CD8-positive, alpha-beta memory T cell (primary cell): ENCODE measurements around the gene ARPP19. TPM values are rescaled to one million over a fixed set of nuclear protein-coding genes. Genes with fewer than 3 reads are reported as not detected.
A peak's percentile ranks its signal among the peaks of the same experiment; 100 is the strongest.
"Not testable (repeated sequence)": the region's sequence is repeated elsewhere in the genome, so short reads cannot be mapped to it uniquely, and the experiment has no call there.

Experiments
- CTCF ChIA-PET: fragments of 350-600 bp; sonication (Branson Sonifier 250); formaldehyde crosslinking; loops from one replicate; lab custom pipeline; 2021; ENCODE audit warnings: antibody characterized with exemption; lab: Charles Lee
- POLR2A ChIA-PET: fragments of 350-600 bp; sonication (Branson Sonifier 250); formaldehyde crosslinking; loops from one replicate; lab custom pipeline; 2021; ENCODE audit warnings: antibody characterized with exemption; lab: Charles Lee
- DNase-seq, 5 donors: peaks; one replicate each; pipeline versions ENCODE4 v3.0.0 to v3.0.0-alpha.2; 2020 to 2022; ENCODE audit warnings: mixed read lengths in 1 of 5
- H3K27ac ChIP-seq: one replicate; pipeline ENCODE4 v1.7.0; 2013; ENCODE audit warnings: low read depth, mild to moderate bottlenecking, low read length, moderate library complexity
- H3K27me3 ChIP-seq: 2 replicates; pipeline ENCODE4 v1.7.0; 2013; ENCODE audit warnings: low read length, mild to moderate bottlenecking; ENCODE audit not compliant: insufficient read depth, poor library complexity, severe bottlenecking
- H3K36me3 ChIP-seq: 2 replicates; pipeline ENCODE4 v1.7.0; 2013; ENCODE audit warnings: mild to moderate bottlenecking, low read length, moderate library complexity; ENCODE audit not compliant: insufficient read depth
- H3K4me1 ChIP-seq: 2 replicates; pipeline ENCODE4 v1.7.0; 2013; ENCODE audit warnings: mild to moderate bottlenecking, low read length, moderate library complexity; ENCODE audit not compliant: insufficient read depth
- H3K4me3 ChIP-seq: 2 replicates; pipeline ENCODE4 v1.7.0; 2013; ENCODE audit warnings: mild to moderate bottlenecking, low read length
- H3K9me3 ChIP-seq: 2 replicates; pipeline ENCODE4 v1.7.0; 2013; ENCODE audit warnings: mild to moderate bottlenecking, low read length
- H3K27ac Mint-ChIP-seq, 8 donors: one replicate each; pipeline ENCODE4 v1.8.0; 2020 to 2021; ENCODE audit warnings: mixed read lengths in 8 of 8, mild to moderate bottlenecking in 6 of 8, inconsistent platforms in 3 of 8, moderate library complexity in 3 of 8
- H3K27me3 Mint-ChIP-seq, 2 donors: one replicate each; pipeline ENCODE4 v1.8.0; 2020 to 2021; ENCODE audit warnings: mixed read lengths in 2 of 2, mild to moderate bottlenecking in 1 of 2, moderate library complexity in 1 of 2
- H3K36me3 Mint-ChIP-seq, 3 donors: one replicate each; pipeline ENCODE4 v1.8.0; 2020 to 2021; ENCODE audit warnings: mixed read lengths in 3 of 3, inconsistent platforms in 1 of 3, mild to moderate bottlenecking in 1 of 3
- H3K4me1 Mint-ChIP-seq, 3 donors: one replicate each; pipeline ENCODE4 v1.8.0; 2020 to 2021; ENCODE audit warnings: mixed read lengths in 3 of 3, inconsistent platforms in 1 of 3, mild to moderate bottlenecking in 1 of 3
- H3K4me3 Mint-ChIP-seq, 7 donors: one replicate each; pipeline ENCODE4 v1.8.0; 2020 to 2021; ENCODE audit warnings: mixed read lengths in 7 of 7, mild to moderate bottlenecking in 6 of 7, moderate library complexity in 4 of 7, inconsistent platforms in 2 of 7
- H3K9me3 Mint-ChIP-seq, 5 donors: one replicate each; pipeline ENCODE4 v1.8.0; 2020 to 2022; ENCODE audit warnings: mixed read lengths in 5 of 5, mild to moderate bottlenecking in 3 of 5, moderate library complexity in 2 of 5, inconsistent platforms in 1 of 5
- polyA plus RNA-seq: library from polyadenylated mRNA; unstranded; fragments of 300-500 nt; fragmentation: Illumina TruSeq; gene quantifications from one replicate; pipeline ENCODE4 v1.2.3, GENCODE V29; 2021
- total RNA-seq, 2 experiments: library from RNA; stranded (reverse); gene quantifications; one replicate each; pipeline ENCODE4 v1.2.3, GENCODE V29; 2021

Gene ARPP19
- total and polyA plus RNA-seq, 3 experiments from 2014 or later = 55.3 to 270 (median 226) TPM

DNA sequence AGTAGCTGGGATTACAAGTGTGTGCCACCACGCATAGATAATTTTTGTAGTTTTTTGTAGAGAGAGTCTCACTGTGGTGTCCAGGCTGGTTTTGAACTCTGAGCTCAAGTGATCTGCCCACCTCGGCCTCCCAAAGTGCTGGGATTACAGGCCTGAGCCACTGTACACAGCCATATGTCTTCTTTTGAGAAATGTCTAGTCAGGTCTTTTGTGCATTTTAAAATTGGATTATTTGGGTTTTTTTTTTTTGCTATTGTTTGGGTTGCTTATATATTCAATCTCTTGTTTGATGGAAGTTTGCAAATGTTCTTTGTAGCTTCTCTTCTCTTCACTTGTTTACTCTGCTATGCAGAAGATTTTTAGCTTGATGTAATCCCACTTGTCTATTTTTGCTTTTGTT, 6.2 kb upstream of the ARPP19 start:
- H3K27ac ChIP-seq = no peak overlapping the region
- no peaks in the 10 kb centered on the region for H3K9me3 ChIP-seq
- Mint-ChIP-seq H3K4me1 (no peaks in the 10 kb centered on the region), H3K27ac (no peak overlapping the region), H3K36me3 (peaks cover 0 to 11% (median 1%) of the 10 kb centered on the region in 3 donors), H3K9me3 (peaks cover 0 to 2% (median 0%) of the 10 kb centered on the region in 5 donors), H3K27me3 (no peaks in the 10 kb centered on the region), H3K4me3 (no peak overlapping the region)
- ChIA-PET POLR2A (interaction anchor here (0.6 kb wide), 1 partner anchor 713 kb away, joined by 4 read pairs; no protein-coding TSS in a partner anchor), CTCF (no interaction called here)
- DNase-seq = no peak
- H3K36me3 ChIP-seq = no peaks in the 10 kb centered on the region
- no peak overlapping the region for H3K4me3 ChIP-seq
- no peaks in the 10 kb centered on the region for H3K27me3 ChIP-seq
- no peaks in the 10 kb centered on the region for H3K4me1 ChIP-seq

DNA sequence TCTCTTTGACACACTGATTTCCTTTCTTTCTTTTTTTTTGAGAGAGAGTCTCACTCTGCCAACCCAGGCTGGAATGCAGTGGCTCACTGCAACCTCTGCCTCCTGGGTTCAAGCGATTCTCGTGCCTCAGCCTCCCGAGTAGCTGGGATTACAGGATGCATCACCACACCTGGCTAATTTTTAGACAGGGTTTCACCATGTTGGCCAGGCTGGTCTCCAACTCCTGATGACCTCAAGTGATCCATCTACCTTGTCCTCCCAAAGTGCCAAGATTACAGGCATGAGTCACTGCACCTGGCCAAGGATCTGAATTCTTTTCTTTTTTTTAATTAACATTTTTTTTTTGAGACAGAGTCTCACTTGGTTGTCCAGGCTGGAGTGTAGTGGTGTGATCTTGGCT, 5.8 kb upstream of the ARPP19 start:
- POLR2A ChIA-PET = interaction anchor here (0.6 kb wide), 1 partner anchor 713 kb away, joined by 4 read pairs; no protein-coding TSS in a partner anchor
- H3K9me3 Mint-ChIP-seq, DNase-seq, H3K36me3 Mint-ChIP-seq, H3K9me3 ChIP-seq, H3K4me1 Mint-ChIP-seq, CTCF ChIA-PET, H3K27ac ChIP-seq, H3K36me3 ChIP-seq, H3K4me1 ChIP-seq, H3K4me3 Mint-ChIP-seq, H3K27me3 ChIP-seq, H3K27me3 Mint-ChIP-seq, H3K4me3 ChIP-seq: not testable (repeated sequence)
- peak overlapping the region in 1 of 8 donors; percentile 19 for H3K27ac Mint-ChIP-seq

- Histone ChIP-seq H3K27me3 (no peaks in the 10 kb centered on the region), H3K4me1 (peaks cover 33% of the 10 kb centered on the region), H3K4me3 (peak overlapping the region; percentile 83), H3K9me3 (no peaks in the 10 kb centered on the region), H3K36me3 (no peaks in the 10 kb centered on the region), H3K27ac (peak overlapping the region; percentile 92)
- peaks cover 0 to 21% (median 0%) of the 10 kb centered on the region in 3 donors for H3K36me3 Mint-ChIP-seq
- H3K27ac Mint-ChIP-seq = peak overlapping the region; percentile 96 to 100 (median 99)
- peaks cover 41 to 52% (median 49%) of the 10 kb centered on the region in 3 donors for H3K4me1 Mint-ChIP-seq
- ChIA-PET POLR2A (interaction anchor here (0.6 kb wide), 1 partner anchor 163 kb away, joined by 4 read pairs; no protein-coding TSS in a partner anchor), CTCF (interaction anchor here (1.0 kb wide), 1 partner anchor 34 kb away, joined by 4 read pairs; no protein-coding TSS in a partner anchor)
- H3K9me3 Mint-ChIP-seq = no peaks in the 10 kb centered on the region
- DNase-seq = peak in 3 of 5 donors; percentile 10 to 67 (median 33)
- H3K4me3 Mint-ChIP-seq = peak overlapping the region; percentile 90 to 100 (median 95)
- H3K27me3 Mint-ChIP-seq = peaks cover 0 to 3% of the 10 kb centered on the region in 2 donors
These were observed 794 bp downstream of the ARPP19 start for GRCh38 chr15:52567871-52568600.

DNA sequence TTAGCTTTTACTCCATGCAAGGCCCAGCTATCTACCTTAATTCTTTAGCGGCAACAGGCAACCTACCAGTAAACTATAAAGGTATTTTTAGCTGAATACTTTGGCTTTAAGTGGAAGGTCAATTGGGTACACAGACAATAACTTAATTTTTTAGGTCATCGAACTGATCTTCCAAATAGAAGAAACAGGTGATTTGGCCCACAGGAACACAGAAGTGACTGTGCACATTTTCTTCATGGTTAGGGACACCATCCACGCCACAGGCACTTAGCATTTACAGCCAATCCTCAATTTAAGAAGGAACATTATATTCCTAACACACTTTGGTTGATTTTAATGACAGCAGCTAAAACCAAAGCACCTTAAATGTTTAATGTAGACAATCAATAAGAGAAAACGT, 1.9 kb downstream of the ARPP19 start:
- Histone ChIP-seq H3K4me3 (no peak overlapping the region), H3K27me3 (no peaks in the 10 kb centered on the region), H3K27ac (no peak overlapping the region), H3K9me3 (no peaks in the 10 kb centered on the region), H3K4me1 (peaks cover 33% of the 10 kb centered on the region), H3K36me3 (no peaks in the 10 kb centered on the region)
- Mint-ChIP-seq H3K27me3 (peaks cover 0 to 3% of the 10 kb centered on the region in 2 donors), H3K36me3 (peaks cover 0 to 24% (median 0%) of the 10 kb centered on the region in 3 donors), H3K4me3 (peak overlapping the region; percentile 90 to 100 (median 95)), H3K4me1 (peaks cover 51 to 64% (median 61%) of the 10 kb centered on the region in 3 donors), H3K9me3 (no peaks in the 10 kb centered on the region), H3K27ac (peak overlapping the region in 7 of 8 donors; percentile 42 to 100 (median 81))
- DNase-seq = no peak
- ChIA-PET CTCF (interaction anchor here (1.1 kb wide), 1 partner anchor 39 kb away, joined by 3 read pairs; no protein-coding TSS in a partner anchor), POLR2A (interaction anchor here (0.6 kb wide), 1 partner anchor 9 kb away, joined by 10 read pairs; no protein-coding TSS in a partner anchor)

DNA sequence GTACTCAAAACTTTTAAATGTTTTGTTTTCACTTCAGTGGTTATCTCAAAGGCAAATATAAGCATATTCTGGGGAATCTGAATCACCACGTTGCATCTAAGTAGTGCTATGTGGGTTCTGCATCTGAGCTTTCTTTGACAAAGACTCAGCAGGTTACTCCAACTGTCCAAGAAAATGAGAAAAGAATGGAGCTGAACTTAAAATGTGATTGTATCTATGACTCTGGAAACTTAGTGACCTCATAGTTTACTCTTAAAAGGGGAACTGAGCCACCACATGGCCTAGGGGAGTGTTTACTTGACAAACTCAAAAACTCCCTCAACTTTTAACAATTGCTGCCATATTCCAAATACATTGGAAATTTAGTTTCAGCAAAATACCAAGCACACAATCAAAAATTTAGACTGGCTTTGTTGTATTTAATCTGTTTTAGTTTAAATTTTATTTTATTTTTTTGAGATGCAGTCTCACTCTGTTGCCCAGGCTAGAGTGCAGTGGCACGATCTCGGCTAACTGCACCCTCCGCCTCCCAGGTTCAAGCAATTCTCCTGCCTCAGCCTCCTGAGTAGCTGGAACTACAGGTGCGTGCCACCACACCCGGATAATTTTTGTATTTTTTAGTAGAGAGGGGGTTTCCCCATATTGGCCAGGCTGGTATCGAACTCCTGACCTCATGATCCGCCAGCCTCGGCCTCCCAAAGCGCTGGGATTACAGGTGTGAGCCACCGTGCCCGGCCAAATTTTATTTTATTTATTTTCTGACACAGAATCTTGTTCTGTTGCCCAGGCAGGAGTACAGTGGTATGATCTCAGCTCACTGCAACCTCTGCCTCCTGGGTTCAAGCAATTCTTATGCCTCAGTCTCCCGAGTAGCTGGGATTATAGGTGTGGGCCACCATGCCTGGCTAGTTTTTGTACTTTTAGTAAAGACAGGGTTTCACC, 3.1 kb downstream of the ARPP19 start:
- H3K4me3 ChIP-seq, DNase-seq, H3K36me3 ChIP-seq, H3K27ac ChIP-seq, H3K27me3 Mint-ChIP-seq, POLR2A ChIA-PET, H3K9me3 ChIP-seq, H3K9me3 Mint-ChIP-seq, H3K27me3 ChIP-seq: not testable (repeated sequence)
- H3K27ac Mint-ChIP-seq = peak overlapping the region in 3 of 8 donors; percentile 21 to 53 (median 31)
- H3K4me1 Mint-ChIP-seq = peaks cover 59 to 76% (median 73%) of the 10 kb centered on the region in 3 donors
- peak overlapping the region in 5 of 7 donors; percentile 6 to 41 (median 21) for H3K4me3 Mint-ChIP-seq
- H3K4me1 ChIP-seq = peaks cover 37% of the 10 kb centered on the region
- CTCF ChIA-PET = interaction anchor here (1.1 to 1.5 kb wide), 3 partner anchors 10 to 309 kb away, joined by 3 read pairs; no protein-coding TSS in a partner anchor
- H3K36me3 Mint-ChIP-seq = peaks cover 0 to 24% (median 0%) of the 10 kb centered on the region in 3 donors

DNA sequence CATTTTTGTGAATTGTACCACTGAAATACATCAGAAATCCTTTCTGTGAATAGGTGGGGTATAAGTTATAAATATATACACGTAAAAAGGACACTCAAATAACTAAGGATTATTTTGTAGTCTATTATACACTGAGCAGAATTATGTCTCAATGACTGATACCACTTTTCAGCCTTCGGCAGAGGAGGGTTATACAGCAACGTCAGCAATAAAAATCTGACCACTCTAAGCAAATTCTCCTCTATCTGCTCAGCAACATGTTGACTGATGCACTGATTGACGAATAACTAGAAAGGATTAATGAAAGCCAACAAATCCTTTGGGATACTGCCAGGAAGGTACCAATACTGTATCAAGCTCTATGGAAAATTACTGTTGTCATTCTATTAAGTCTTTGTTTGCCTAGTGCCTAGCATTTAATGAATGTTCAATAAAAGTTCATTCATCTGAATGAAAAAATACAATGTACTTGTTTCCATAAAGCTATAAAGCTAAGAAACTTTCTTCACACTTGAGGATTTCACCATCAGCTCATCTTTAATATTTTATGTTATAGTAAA, 5.2 kb downstream of the ARPP19 start:
- Histone ChIP-seq H3K27me3 (no peaks in the 10 kb centered on the region), H3K4me1 (peaks cover 52% of the 10 kb centered on the region), H3K4me3 (no peak overlapping the region), H3K9me3 (no peaks in the 10 kb centered on the region), H3K27ac (no peak overlapping the region), H3K36me3 (no peaks in the 10 kb centered on the region)
- CTCF ChIA-PET = interaction anchor here (1.4 to 3.5 kb wide), 3 partner anchors 10 to 307 kb away, joined by 3 to 12 read pairs (median 4); no protein-coding TSS in a partner anchor
- no peaks in the 10 kb centered on the region for H3K27me3 Mint-ChIP-seq
- H3K36me3 Mint-ChIP-seq = peaks cover 0 to 33% (median 4%) of the 10 kb centered on the region in 3 donors
- H3K27ac Mint-ChIP-seq = no peak overlapping the region
- H3K9me3 Mint-ChIP-seq = no peaks in the 10 kb centered on the region
- peak overlapping the region in 1 of 7 donors; percentile 19 for H3K4me3 Mint-ChIP-seq
- DNase-seq = no peak
- POLR2A ChIA-PET = no interaction called here
- peaks cover 71 to 91% (median 87%) of the 10 kb centered on the region in 3 donors for H3K4me1 Mint-ChIP-seq

DNA sequence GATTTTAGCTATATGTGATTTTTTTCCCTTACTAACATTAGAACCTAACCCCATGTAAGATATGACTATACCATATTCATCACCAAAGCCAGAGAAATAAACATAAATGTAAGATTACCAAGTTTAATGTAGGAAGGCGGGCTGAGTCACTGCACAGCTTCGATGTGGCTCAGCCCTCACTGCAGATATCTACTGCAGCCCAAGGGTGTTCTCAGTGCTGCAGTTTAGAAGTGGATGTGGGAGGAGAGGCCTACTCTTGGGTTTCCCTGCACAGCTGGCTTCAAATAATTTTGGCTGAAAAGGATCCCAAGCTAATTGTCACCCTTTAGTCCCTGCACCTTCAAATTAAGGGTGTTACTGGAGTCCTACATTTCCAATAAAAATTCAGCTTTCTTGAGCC, 9.3 kb downstream of the ARPP19 start:
- Mint-ChIP-seq H3K27ac (peak overlapping the region in 5 of 8 donors; percentile 1 to 44 (median 24)), H3K4me3 (peak overlapping the region in 4 of 7 donors; percentile 2 to 22 (median 6)), H3K27me3 (no peaks in the 10 kb centered on the region), H3K4me1 (peaks cover 65 to 91% (median 89%) of the 10 kb centered on the region in 3 donors), H3K36me3 (peaks cover 4 to 41% (median 12%) of the 10 kb centered on the region in 3 donors), H3K9me3 (no peaks in the 10 kb centered on the region)
- no peak for DNase-seq
- CTCF ChIA-PET = interaction anchor here (0.7 kb wide), 1 partner anchor 303 kb away, joined by 3 read pairs; no protein-coding TSS in a partner anchor
- no peaks in the 10 kb centered on the region for H3K9me3 ChIP-seq
- peaks cover 32% of the 10 kb centered on the region for H3K4me1 ChIP-seq
- no peak overlapping the region for H3K27ac ChIP-seq
- H3K4me3 ChIP-seq = no peak overlapping the region
- H3K27me3 ChIP-seq = no peaks in the 10 kb centered on the region
- H3K36me3 ChIP-seq = peaks cover 5% of the 10 kb centered on the region
- POLR2A ChIA-PET = no interaction called here
